Measurements from ENCODE around the gene SLC16A7. TPM values are rescaled to one million over a fixed set of nuclear protein-coding genes. Genes with fewer than 3 reads are reported as not detected.
A peak's percentile ranks its signal among the peaks of the same experiment; 100 is the strongest.

Gene SLC16A7
- total RNA-seq, 4 donors from 2014 or later = 56.9 to 127 (median 64.9) TPM

DNA sequence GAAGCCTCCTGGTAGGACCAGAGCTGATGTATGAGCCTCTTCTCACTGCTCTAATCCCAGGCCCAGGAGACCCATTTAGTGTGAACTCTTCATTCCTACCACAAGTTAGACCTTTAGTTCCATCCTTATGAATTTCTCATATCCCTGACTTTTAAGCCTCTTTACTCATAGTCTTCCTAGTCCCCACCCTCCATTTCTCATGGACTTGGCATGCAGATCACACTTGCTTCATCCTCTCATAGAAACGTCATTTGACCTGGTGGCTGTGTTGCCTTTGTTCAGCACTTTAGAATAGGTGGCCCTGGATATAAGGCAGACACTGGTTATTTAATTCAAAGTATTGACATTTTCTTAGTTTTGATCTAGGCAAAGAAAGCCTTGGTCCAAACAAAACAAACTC lies 99.5 kb downstream of the SLC16A7 start:
- TF ChIP-seq, protein P1, sequence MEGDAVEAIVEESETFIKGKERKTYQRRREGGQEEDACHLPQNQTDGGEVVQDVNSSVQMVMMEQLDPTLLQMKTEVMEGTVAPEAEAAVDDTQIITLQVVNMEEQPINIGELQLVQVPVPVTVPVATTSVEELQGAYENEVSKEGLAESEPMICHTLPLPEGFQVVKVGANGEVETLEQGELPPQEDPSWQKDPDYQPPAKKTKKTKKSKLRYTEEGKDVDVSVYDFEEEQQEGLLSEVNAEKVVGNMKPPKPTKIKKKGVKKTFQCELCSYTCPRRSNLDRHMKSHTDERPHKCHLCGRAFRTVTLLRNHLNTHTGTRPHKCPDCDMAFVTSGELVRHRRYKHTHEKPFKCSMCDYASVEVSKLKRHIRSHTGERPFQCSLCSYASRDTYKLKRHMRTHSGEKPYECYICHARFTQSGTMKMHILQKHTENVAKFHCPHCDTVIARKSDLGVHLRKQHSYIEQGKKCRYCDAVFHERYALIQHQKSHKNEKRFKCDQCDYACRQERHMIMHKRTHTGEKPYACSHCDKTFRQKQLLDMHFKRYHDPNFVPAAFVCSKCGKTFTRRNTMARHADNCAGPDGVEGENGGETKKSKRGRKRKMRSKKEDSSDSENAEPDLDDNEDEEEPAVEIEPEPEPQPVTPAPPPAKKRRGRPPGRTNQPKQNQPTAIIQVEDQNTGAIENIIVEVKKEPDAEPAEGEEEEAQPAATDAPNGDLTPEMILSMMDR (IDR thresholded peaks at IDR 0.05) = no peak

DNA sequence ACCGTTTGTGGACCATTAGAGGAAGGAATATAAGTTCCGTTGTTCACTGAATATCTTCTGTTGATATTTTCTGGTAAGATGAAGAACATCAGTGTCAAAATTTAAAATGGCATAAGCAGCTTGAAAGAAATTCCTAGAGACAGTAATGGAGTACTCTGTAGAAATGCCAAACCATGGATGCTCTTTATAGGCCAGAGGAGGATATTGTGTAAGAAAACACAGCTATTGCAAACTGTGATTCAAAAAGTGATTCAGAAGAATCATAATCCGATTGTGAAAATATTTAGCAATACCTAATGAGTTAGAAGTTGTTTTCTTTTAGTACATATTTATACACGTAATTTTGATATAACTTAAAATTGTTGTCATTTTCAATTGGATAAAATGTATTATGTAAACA lies 102.8 kb downstream of the SLC16A7 start:
- ATAC-seq (ENCODE audit: low FRiP score) = peak; percentile 91
- TF ChIP-seq, protein P1 (IDR thresholded peaks at IDR 0.05) = no peak
- no peak for DNase-seq (ENCODE audit: low spot score)

More for the DNA sequence above, 99.5 kb downstream of the SLC16A7 start:
- ATAC-seq (ENCODE audit: low FRiP score) (no peak), DNase-seq (ENCODE audit: low spot score) (no peak)

DNA sequence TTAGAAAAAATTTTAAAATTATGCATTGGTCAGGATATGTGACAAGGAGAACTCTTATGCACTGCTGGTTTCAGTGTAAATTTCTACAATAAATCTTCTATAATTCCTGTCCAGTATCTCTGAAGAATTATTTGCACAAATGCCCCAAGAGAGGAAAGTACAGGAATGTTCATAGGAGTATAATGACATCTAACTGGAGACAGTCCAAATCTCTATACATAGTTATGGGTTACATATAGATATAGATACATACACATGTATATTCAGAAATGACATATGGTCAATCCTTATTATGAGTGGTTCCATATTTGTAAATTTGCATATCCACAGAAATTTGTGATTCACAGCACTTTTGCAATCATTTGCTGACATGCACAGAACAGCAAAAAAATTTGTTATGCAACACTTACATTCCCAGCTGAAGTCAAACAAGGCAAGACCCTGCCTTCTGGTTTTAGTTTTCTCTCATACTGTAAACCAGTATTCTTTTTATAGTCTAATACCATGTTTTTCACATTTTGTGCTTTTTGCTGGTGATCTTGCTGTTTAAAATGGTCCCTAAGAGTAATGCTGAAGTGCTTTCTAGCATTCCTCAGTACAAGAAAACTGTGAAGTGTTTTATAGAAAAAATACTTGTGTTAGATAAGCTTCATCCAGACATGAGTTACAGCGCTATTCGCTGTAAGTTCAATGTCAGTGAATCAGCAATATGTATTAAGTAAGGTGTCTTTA lies 103.8 kb downstream of the SLC16A7 start:
- DNase-seq (ENCODE audit: low spot score) (no peak), ATAC-seq (ENCODE audit: low FRiP score) (peak; percentile 74)
- TF ChIP-seq, protein P1 (IDR thresholded peaks at IDR 0.05) = no peak

DNA sequence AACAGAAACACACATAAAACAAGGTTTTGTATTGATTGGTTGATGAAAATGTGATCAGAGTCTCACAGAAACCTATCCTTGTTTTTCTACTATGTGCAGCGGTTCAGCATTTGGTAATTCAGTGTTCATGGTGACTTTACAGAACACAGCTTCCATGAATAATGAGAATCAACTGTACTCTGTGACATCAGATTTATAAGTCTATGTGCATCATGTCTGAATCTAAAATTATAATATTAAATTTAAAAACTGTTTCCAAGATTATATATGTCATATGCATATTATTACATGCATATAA lies 104.3 kb downstream of the SLC16A7 start:
- DNase-seq (ENCODE audit: low spot score) (no peak), ATAC-seq (ENCODE audit: low FRiP score) (no peak)
- TF ChIP-seq, protein P1 (IDR thresholded peaks at IDR 0.05) = no peak

DNA sequence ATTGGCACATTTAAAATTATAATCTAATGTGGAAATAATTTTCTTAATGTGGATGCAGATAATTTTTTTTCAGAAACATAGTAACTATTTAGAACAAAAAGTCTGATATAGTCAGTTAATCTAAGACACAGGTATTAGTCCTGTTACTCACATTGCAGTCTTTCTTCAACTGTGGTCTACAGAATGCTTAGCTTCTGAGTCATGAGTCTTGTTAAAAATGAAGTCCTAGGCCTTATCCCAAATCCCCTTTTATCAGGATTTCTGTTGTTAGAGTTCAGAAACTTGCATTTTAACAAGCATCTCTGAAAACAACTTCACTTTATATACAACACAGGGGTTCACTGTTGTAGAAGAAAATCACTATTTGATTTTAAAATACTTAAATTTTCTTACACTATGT lies 112.2 kb downstream of the SLC16A7 start:
- no peak for DNase-seq (ENCODE audit: low spot score)
- peak; percentile 59 for ATAC-seq (ENCODE audit: low FRiP score)
- TF ChIP-seq, protein P1 (IDR thresholded peaks at IDR 0.05) = no peak

DNA sequence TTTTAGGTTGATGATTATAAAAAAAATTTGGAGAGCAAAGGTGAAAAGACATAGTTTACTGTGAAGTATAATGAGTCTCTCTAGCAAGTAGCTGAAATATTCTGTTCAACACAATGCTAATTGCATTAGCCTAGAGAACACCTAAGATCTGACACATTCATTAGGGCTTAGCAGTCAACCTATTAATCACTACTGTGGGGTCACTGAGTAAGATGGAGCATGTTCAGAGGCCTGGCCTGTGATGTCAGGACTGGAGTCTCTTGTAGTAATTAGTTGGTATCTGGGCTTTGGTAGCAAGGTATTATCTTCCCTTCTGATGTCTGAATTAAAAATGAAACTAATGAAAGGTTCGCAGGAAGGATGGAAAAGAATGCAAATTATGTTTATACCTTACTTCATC lies 112.7 kb downstream of the SLC16A7 start:
- peak; percentile 58 for ATAC-seq (ENCODE audit: low FRiP score)
- DNase-seq (ENCODE audit: low spot score) = no peak
- TF ChIP-seq, protein P1 (IDR thresholded peaks at IDR 0.05) = no peak

DNA sequence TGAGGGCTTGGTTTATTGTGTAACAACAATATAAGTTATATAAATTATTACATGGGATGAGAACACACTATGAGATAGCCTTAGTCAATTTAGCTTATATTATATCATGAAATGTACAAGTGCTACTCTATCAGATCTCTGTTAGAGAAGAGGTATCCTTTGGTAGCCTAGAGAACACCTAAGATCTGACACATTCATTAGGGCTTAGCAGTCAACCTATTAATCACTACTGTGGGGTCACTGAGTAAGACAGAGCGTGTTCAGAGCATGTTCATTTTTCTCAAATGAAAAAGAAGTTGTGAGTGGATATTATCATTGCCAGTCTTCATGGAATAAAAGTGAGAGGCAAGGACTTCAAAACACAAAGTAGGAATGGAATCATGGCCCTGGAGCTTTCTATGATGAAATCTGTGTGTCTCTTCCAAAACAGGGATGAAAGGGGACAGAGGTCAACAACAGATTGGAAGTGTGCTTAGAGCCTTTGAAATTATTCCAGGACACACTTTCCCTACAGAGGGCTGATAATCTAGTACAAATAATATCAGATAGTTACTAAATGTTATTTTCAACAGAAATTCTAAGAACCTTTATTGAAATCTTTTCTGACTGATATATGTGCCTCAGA lies 114.3 kb downstream of the SLC16A7 start:
- ATAC-seq (ENCODE audit: low FRiP score) = no peak
- TF ChIP-seq, protein P1 (IDR thresholded peaks at IDR 0.05) = no peak
- DNase-seq (ENCODE audit: low spot score) = no peak

Data from omental fat pad (tissue), 4 donors.